CD14-positive monocyte (primary cell): ENCODE measurements around the gene PTPRN2. TPM values are rescaled to one million over a fixed set of nuclear protein-coding genes. Genes with fewer than 3 reads are reported as not detected.
"Not testable (repeated sequence)": the region's sequence is repeated elsewhere in the genome, so short reads cannot be mapped to it uniquely, and the experiment has no call there.

Source experiments
- DNase-seq, 3 donors: peaks; one replicate each; pipeline ENCODE4 v3.0.0-alpha.2; 2011 to 2022
- H2AFZ ChIP-seq: 2 replicates; pipeline ENCODE4 v1.6.0; 2012; ENCODE audit warnings: mild to moderate bottlenecking, low read depth, low read length, inconsistent platforms; ENCODE audit not compliant: insufficient read depth, poor library complexity, severe bottlenecking
- H3K27ac ChIP-seq, 2 donors: 1 replicate in 1 of 2; 2 replicates in 1 of 2; pipeline ENCODE4 v1.5.1; 2012 to 2013; ENCODE audit warnings: low read length in 2 of 2, control low read depth in 1 of 2, inconsistent platforms in 1 of 2, low read depth in 1 of 2, mild to moderate bottlenecking in 1 of 2
- H3K27me3 ChIP-seq, 2 donors: one replicate each; pipeline versions ENCODE4 v1.6.0 to v1.6.1; 2011 to 2013; ENCODE audit warnings: low read length in 2 of 2; ENCODE audit not compliant: control insufficient read depth in 2 of 2, insufficient read depth in 2 of 2
- H3K36me3 ChIP-seq, 2 donors: replicated peaks in 1 of 2; 1 replicate in 1 of 2; 2 replicates in 1 of 2; pipeline versions ENCODE4 v1.5.1 to v1.6.1; 2012 to 2013; ENCODE audit warnings: low read length in 2 of 2, control low read depth in 1 of 2, inconsistent platforms in 1 of 2, mild to moderate bottlenecking in 1 of 2; ENCODE audit not compliant: insufficient read depth in 2 of 2, control insufficient read depth in 1 of 2
- H3K4me1 ChIP-seq, 2 donors: 1 replicate in 1 of 2; 2 replicates in 1 of 2; pipeline versions ENCODE4 v1.5.1 to v1.6.1; 2012 to 2013; ENCODE audit warnings: low read length in 2 of 2, control low read depth in 1 of 2, inconsistent platforms in 1 of 2, mild to moderate bottlenecking in 1 of 2, moderate library complexity in 1 of 2; ENCODE audit not compliant: insufficient read depth in 2 of 2, control insufficient read depth in 1 of 2
- H3K4me2 ChIP-seq: replicated peaks from 2 replicates; pipeline ENCODE3; 2012; ENCODE audit warnings: low read length, moderate library complexity, mild to moderate bottlenecking; ENCODE audit not compliant: poor library complexity, severe bottlenecking; ENCODE audit errors: extremely low read depth
- H3K4me3 ChIP-seq, 3 experiments: fragments of 200-600 bp in 1 of 3; sonication (generic) in 1 of 3; replicated peaks in 1 of 3; 1 replicate in 2 of 3; 2 replicates in 1 of 3; pipeline ENCODE4 v1.5.1; 2011 to 2013; ENCODE audit warnings: low read length in 3 of 3, mild to moderate bottlenecking in 3 of 3, control low read depth in 2 of 3, low read depth in 2 of 3, inconsistent platforms in 1 of 3, moderate library complexity in 1 of 3
- H3K79me2 ChIP-seq: 2 replicates; pipeline ENCODE4 v1.6.0; 2012; ENCODE audit warnings: mild to moderate bottlenecking, control low read depth, inconsistent platforms, low read length, moderate library complexity; ENCODE audit not compliant: insufficient read depth
- H3K9ac ChIP-seq: 2 replicates; pipeline ENCODE4 v1.6.0; 2017; ENCODE audit warnings: low read length, mild to moderate bottlenecking; ENCODE audit not compliant: insufficient read depth, poor library complexity, severe bottlenecking
- H3K9me3 ChIP-seq, 2 donors: replicated peaks in 1 of 2; 1 replicate in 1 of 2; 2 replicates in 1 of 2; pipeline versions ENCODE4 v1.5.1 to v1.6.1; 2012 to 2013; ENCODE audit warnings: low read length in 2 of 2, control low read depth in 1 of 2; ENCODE audit not compliant: control insufficient read depth in 1 of 2, insufficient read depth in 1 of 2
- H4K20me1 ChIP-seq: 2 replicates; pipeline ENCODE4 v1.6.0; 2012; ENCODE audit warnings: mild to moderate bottlenecking, low read length, control low read depth, moderate library complexity; ENCODE audit not compliant: insufficient read depth
- H3K27ac Mint-ChIP-seq, 7 donors: one replicate each; pipeline ENCODE4 v1.8.0; 2020; ENCODE audit warnings: mild to moderate bottlenecking in 7 of 7, mixed read lengths in 7 of 7, moderate library complexity in 6 of 7, inconsistent platforms in 2 of 7
- H3K27me3 Mint-ChIP-seq, 3 donors: one replicate each; pipeline ENCODE4 v1.8.0; 2021 to 2022; ENCODE audit warnings: low read depth in 3 of 3, mild to moderate bottlenecking in 3 of 3, mixed read lengths in 3 of 3, moderate library complexity in 3 of 3, inconsistent platforms in 1 of 3
- H3K36me3 Mint-ChIP-seq, 2 donors: one replicate each; pipeline ENCODE4 v1.8.0; 2020; ENCODE audit warnings: mixed read lengths in 2 of 2, inconsistent platforms in 1 of 2, mild to moderate bottlenecking in 1 of 2
- H3K4me1 Mint-ChIP-seq: one replicate; pipeline ENCODE4 v1.8.0; 2020; ENCODE audit warnings: mild to moderate bottlenecking, mixed read lengths
- H3K4me3 Mint-ChIP-seq, 2 donors: one replicate each; pipeline ENCODE4 v1.8.0; 2020; ENCODE audit warnings: mild to moderate bottlenecking in 2 of 2, mixed read lengths in 2 of 2, moderate library complexity in 1 of 2
- H3K9me3 Mint-ChIP-seq, 7 donors: one replicate each; pipeline ENCODE4 v1.8.0; 2020 to 2022; ENCODE audit warnings: mixed read lengths in 7 of 7, mild to moderate bottlenecking in 6 of 7, moderate library complexity in 6 of 7, inconsistent platforms in 2 of 7
- WGBS: methylation state at CpG from one replicate; pipeline ENCODE4 v1.1.5; 2013; ENCODE audit warnings: missing lambda C conversion rate; ENCODE audit not compliant: insufficient coverage; 5-methylcytosine and 5-hydroxymethylcytosine counted together
- intact Hi-C, 2 donors: fragments of 100-400 bp; cut with micrococcal nuclease; formaldehyde crosslinking; loops; one replicate each; pipeline versions ENCODE4 v1.15.0 to v1.15.1; 2023
- polyA plus RNA-seq, 3 donors: library from polyadenylated mRNA; depleted of rRNA in 1 of 3; unstranded in 2 of 3; stranded (reverse) in 1 of 3; fragments of 300-500 nt in 2 of 3; fragments of >200 nt in 1 of 3; fragmentation: Illumina TruSeq in 2 of 3; gene quantifications; 1 replicate in 2 of 3; 2 replicates in 1 of 3; pipeline ENCODE4 v1.2.3, GENCODE V29; 2012 to 2021

The PTPRN2 gene
- polyA plus RNA-seq, 3 donors = 0.25 to 1.4 (median 0.97) TPM

DNA sequence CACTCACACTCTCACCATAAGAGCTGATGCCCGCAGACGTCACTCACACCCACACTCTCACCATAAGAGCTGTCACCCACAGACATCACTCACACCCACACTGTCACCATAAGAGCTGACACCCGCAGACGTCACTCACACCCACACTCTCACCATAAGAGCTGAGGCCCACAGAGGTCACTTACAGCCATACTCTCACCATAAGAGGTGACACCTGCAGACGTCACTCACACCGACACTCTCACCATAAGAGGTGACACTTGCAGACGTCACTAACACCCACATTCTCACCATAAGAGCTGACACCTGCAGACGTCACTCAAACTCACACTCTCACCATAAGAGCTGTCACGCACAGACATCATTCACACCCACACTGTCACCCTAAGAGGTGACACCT lies 250.7 kb downstream of the PTPRN2 start:
- intact Hi-C loops, H3K4me3 Mint-ChIP-seq, H3K79me2 ChIP-seq, H3K4me1 ChIP-seq, H3K36me3 Mint-ChIP-seq, H3K4me3 ChIP-seq, DNase-seq, H3K27ac Mint-ChIP-seq, H3K27me3 ChIP-seq, H3K4me2 ChIP-seq, H2AFZ ChIP-seq, H3K9ac ChIP-seq, H3K4me1 Mint-ChIP-seq, H3K27me3 Mint-ChIP-seq, H4K20me1 ChIP-seq, H3K27ac ChIP-seq, H3K36me3 ChIP-seq: not testable (repeated sequence)
- 77% methylated on average over 2 of the region's 9 CpGs for WGBS
- H3K9me3 ChIP-seq = peaks cover 35 to 50% of the 10 kb centered on the region in 2 donors
- H3K9me3 Mint-ChIP-seq = peaks cover 35 to 62% (median 54%) of the 10 kb centered on the region in 7 donors

- H3K27me3 Mint-ChIP-seq, intact Hi-C loops, H3K4me3 ChIP-seq, H3K4me3 Mint-ChIP-seq, H3K27ac ChIP-seq, DNase-seq, H4K20me1 ChIP-seq, H3K4me1 Mint-ChIP-seq, H3K9ac ChIP-seq, H3K27ac Mint-ChIP-seq, H2AFZ ChIP-seq, H3K4me1 ChIP-seq, H3K36me3 Mint-ChIP-seq, H3K4me2 ChIP-seq, H3K27me3 ChIP-seq, H3K79me2 ChIP-seq, H3K36me3 ChIP-seq: not testable (repeated sequence)
- peaks cover 45 to 76% (median 65%) of the 10 kb centered on the region in 7 donors for H3K9me3 Mint-ChIP-seq
- WGBS = 83% methylated on average over 1 of the region's 5 CpGs
- H3K9me3 ChIP-seq = peaks cover 56 to 74% of the 10 kb centered on the region in 2 donors
Measured at GRCh38 chr7:158332516-158332915, 255.1 kb downstream of the PTPRN2 start.

DNA sequence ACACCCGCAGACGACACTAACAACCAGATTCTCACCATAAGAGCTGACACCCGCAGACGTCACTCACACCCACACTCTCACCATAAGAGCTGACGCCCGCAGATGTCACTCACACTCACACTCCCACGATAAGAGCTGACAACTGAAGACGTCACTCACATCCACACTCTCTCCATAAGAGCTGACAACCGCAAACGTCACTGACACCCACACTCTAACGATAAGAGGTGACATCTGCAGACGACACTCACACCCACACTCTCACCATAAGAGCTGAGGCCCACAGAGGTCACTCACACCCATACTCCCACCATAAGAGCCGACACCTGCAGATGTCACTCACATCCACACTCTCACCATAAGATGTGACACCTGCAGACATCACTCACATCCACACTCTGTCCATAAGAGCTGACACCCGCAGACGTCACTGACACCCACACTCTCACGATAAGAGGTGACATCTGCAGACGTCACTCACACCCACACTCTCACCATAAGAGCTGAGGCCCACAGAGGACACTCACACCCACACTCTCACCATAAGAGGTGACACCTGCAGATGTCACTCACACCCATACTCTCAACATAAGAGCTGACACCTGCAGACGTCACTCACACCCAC lies 255.7 kb downstream of the PTPRN2 start:
- intact Hi-C loops = not testable (repeated sequence)

More for the DNA sequence above, 255.7 kb downstream of the PTPRN2 start:
- not testable (repeated sequence) for H3K27ac Mint-ChIP-seq, H3K9ac ChIP-seq, H3K4me3 ChIP-seq, DNase-seq, H3K36me3 Mint-ChIP-seq, H4K20me1 ChIP-seq, H2AFZ ChIP-seq, H3K27me3 Mint-ChIP-seq, H3K4me3 Mint-ChIP-seq, H3K4me2 ChIP-seq, H3K36me3 ChIP-seq, H3K27ac ChIP-seq, H3K4me1 ChIP-seq, H3K27me3 ChIP-seq, H3K4me1 Mint-ChIP-seq, H3K79me2 ChIP-seq
- peaks cover 45 to 74% (median 64%) of the 10 kb centered on the region in 7 donors for H3K9me3 Mint-ChIP-seq
- 94% methylated on average over 18 of the region's 18 CpGs for WGBS
- H3K9me3 ChIP-seq = peaks cover 59 to 70% of the 10 kb centered on the region in 2 donors
